Measurements from ENCODE around the gene FRG2C.
"Not testable (repeated sequence)": the region's sequence is repeated elsewhere in the genome, so short reads cannot be mapped to it uniquely, and the experiment has no call there.

Gene FRG2C

DNA sequence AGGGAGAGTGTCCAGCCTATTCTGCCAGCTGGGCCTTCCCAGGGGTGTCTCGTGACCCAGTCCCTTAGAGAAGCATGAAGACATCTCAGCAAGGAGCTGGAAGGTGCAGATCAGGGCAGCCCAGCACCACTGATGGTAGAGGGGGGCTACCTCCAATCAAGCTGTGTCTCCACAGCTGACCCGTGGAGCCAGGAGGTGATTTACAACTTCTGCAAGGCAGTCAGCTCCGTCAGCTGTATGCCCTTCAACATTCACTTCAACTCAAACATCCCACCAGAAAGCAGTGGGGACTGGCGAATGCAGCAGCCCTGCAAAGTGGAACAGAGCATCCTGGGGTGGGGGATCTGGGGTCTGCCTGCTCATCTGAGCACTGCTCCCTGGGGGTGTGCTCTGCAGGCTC, 32.6 kb upstream of the FRG2C start:
- H3K9me3 ChIP-seq (ENCODE audit: insufficient read depth, low read depth, low read length) = no peaks in the 10 kb centered on the region
- no peak overlapping the region for H3K9ac ChIP-seq (ENCODE audit: low read depth, low read length, poor library complexity, severe bottlenecking)
- H3K79me2 ChIP-seq (ENCODE audit: insufficient read depth, low read length) = no peaks in the 10 kb centered on the region
- no peak overlapping the region for H2AFZ ChIP-seq (ENCODE audit: low read length)
- no peaks in the 10 kb centered on the region for H3K27me3 ChIP-seq (ENCODE audit: insufficient read depth, low read length, poor library complexity, severe bottlenecking)
- H3K4me1 ChIP-seq (ENCODE audit: insufficient read depth, low read length, poor library complexity, severe bottlenecking) = no peaks in the 10 kb centered on the region
- H3K9me2 ChIP-seq (replicated peaks; ENCODE audit: low read depth, low read length) = no peaks in the 10 kb centered on the region
- no peak overlapping the region for H3K4me2 ChIP-seq (ENCODE audit: low read depth, low read length, poor library complexity, severe bottlenecking)
- TF ChIP-seq, protein P1, sequence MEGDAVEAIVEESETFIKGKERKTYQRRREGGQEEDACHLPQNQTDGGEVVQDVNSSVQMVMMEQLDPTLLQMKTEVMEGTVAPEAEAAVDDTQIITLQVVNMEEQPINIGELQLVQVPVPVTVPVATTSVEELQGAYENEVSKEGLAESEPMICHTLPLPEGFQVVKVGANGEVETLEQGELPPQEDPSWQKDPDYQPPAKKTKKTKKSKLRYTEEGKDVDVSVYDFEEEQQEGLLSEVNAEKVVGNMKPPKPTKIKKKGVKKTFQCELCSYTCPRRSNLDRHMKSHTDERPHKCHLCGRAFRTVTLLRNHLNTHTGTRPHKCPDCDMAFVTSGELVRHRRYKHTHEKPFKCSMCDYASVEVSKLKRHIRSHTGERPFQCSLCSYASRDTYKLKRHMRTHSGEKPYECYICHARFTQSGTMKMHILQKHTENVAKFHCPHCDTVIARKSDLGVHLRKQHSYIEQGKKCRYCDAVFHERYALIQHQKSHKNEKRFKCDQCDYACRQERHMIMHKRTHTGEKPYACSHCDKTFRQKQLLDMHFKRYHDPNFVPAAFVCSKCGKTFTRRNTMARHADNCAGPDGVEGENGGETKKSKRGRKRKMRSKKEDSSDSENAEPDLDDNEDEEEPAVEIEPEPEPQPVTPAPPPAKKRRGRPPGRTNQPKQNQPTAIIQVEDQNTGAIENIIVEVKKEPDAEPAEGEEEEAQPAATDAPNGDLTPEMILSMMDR (conservative IDR thresholded peaks at IDR 0.05; ENCODE audit: low read length) = no peak
- TF ChIP-seq EZH2phosphoT487 (IDR thresholded peaks at IDR 0.05; ENCODE audit: borderline replicate concordance) = no peak
- H4K20me1 ChIP-seq (ENCODE audit: insufficient read depth, low read length, poor library complexity, severe bottlenecking) = no peaks in the 10 kb centered on the region
- H3K36me3 ChIP-seq (ENCODE audit: insufficient read depth, low read length) = no peaks in the 10 kb centered on the region
- no peak overlapping the region for H3K4me3 ChIP-seq (ENCODE audit: low read length, poor library complexity, severe bottlenecking)
- H3F3A ChIP-seq (ENCODE audit: low read depth) = no peaks in the 10 kb centered on the region

DNA sequence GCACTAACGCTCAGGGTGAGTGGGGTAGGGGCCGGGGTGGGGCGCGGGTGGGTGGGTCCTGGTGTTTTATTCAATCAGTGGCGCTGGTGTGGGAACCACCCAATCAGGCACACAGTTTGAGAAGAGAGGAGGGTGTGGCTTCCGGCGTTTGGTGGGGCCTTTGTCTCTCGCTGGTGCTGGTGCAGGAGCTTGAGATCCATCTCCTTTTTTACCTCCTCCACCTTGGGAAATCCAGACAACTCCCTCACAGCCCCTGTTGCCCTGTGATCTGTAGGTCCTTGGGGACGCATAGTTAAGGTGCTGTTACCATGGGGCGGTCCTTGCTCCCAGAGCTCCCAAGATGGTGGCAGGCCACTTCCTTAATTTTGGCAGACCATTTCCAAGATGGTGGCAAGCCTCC, 25.2 kb upstream of the FRG2C start:
- not testable (repeated sequence) for H3K36me3 ChIP-seq (ENCODE audit: insufficient read depth, low read length); H3K4me2 ChIP-seq (ENCODE audit: low read depth, low read length, poor library complexity, severe bottlenecking); H3K9me3 ChIP-seq (ENCODE audit: insufficient read depth, low read depth, low read length); H3K4me3 ChIP-seq (ENCODE audit: low read length, poor library complexity, severe bottlenecking); H3K9ac ChIP-seq (ENCODE audit: low read depth, low read length, poor library complexity, severe bottlenecking); H4K20me1 ChIP-seq (ENCODE audit: insufficient read depth, low read length, poor library complexity, severe bottlenecking); H3K4me1 ChIP-seq (ENCODE audit: insufficient read depth, low read length, poor library complexity, severe bottlenecking); H3K79me2 ChIP-seq (ENCODE audit: insufficient read depth, low read length); H3K27me3 ChIP-seq (ENCODE audit: insufficient read depth, low read length, poor library complexity, severe bottlenecking); H2AFZ ChIP-seq (ENCODE audit: low read length); H3F3A ChIP-seq (ENCODE audit: low read depth); H3K9me2 ChIP-seq (replicated peaks; ENCODE audit: low read depth, low read length)

DNA sequence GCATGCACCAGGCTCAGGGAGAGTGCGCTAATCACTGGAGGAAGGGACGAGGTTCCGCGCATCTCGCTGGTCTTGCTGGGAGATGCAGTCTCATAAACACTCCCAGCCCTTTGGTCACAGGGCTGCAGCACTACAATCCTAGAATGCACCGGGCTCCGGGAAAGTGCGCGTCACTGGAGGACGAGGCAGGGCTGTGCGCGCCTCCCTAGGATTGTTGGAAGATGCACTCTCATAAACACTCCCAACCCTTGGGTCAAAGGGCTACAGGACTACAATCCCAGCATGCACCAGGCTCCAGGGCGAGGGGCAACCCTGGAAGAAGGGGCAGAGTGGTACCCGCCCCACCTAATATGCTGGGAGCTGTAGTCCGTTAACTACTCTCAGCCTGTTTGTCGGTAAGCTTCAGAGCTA, 23.0 kb upstream of the FRG2C start:
- H3K4me1 ChIP-seq (ENCODE audit: insufficient read depth, low read length, poor library complexity, severe bottlenecking); H2AFZ ChIP-seq (ENCODE audit: low read length); H3K9me3 ChIP-seq (ENCODE audit: insufficient read depth, low read depth, low read length); H3F3A ChIP-seq (ENCODE audit: low read depth); H3K36me3 ChIP-seq (ENCODE audit: insufficient read depth, low read length); H3K9ac ChIP-seq (ENCODE audit: low read depth, low read length, poor library complexity, severe bottlenecking); H4K20me1 ChIP-seq (ENCODE audit: insufficient read depth, low read length, poor library complexity, severe bottlenecking); H3K4me3 ChIP-seq (ENCODE audit: low read length, poor library complexity, severe bottlenecking); H3K27me3 ChIP-seq (ENCODE audit: insufficient read depth, low read length, poor library complexity, severe bottlenecking); H3K4me2 ChIP-seq (ENCODE audit: low read depth, low read length, poor library complexity, severe bottlenecking); H3K9me2 ChIP-seq (replicated peaks; ENCODE audit: low read depth, low read length); H3K79me2 ChIP-seq (ENCODE audit: insufficient read depth, low read length): not testable (repeated sequence)

DNA sequence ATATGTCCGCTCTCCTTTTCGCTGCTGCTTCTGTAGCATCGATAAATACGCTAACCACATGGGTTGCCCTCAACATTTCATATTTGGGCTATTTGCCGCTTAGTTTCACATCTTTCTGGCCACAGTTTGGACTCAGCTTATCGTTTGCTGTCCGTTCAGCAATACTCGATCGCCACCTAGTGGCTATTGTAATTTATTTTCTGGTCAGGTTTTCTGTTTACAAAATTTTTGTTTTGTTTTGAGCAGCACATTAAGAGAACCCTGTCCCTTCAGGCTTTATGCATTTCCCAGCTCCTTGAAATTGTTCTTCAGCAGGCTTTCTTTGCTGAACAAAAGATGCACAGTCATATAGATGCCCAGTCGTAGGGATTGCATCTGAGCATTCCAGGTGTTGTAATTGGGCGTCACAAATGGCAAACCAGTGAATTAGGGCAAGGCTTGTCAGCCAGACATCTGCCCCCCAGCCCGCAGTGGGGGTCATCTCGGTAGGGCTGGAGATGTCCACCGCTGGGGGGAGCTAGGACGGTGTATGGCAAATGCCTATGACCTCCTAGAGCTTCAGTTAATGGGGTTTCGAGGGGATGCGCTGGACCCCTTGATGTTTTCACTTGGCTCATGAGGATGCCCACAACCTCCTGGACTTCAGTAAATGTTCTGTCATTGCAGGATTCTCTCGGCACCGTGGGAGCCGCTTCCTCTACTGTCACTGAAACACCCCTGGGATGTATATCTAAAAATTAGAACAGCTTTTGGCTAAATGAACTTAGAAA, 20.9 kb upstream of the FRG2C start:
- H3K27me3 ChIP-seq (ENCODE audit: insufficient read depth, low read length, poor library complexity, severe bottlenecking); H3K36me3 ChIP-seq (ENCODE audit: insufficient read depth, low read length); H3K79me2 ChIP-seq (ENCODE audit: insufficient read depth, low read length); H3K9me3 ChIP-seq (ENCODE audit: insufficient read depth, low read depth, low read length); H3K9me2 ChIP-seq (replicated peaks; ENCODE audit: low read depth, low read length); H2AFZ ChIP-seq (ENCODE audit: low read length); H3K4me1 ChIP-seq (ENCODE audit: insufficient read depth, low read length, poor library complexity, severe bottlenecking); H3K9ac ChIP-seq (ENCODE audit: low read depth, low read length, poor library complexity, severe bottlenecking); H4K20me1 ChIP-seq (ENCODE audit: insufficient read depth, low read length, poor library complexity, severe bottlenecking); H3K4me3 ChIP-seq (ENCODE audit: low read length, poor library complexity, severe bottlenecking); H3F3A ChIP-seq (ENCODE audit: low read depth); H3K4me2 ChIP-seq (ENCODE audit: low read depth, low read length, poor library complexity, severe bottlenecking): not testable (repeated sequence)
- TF ChIP-seq, protein P1 (conservative IDR thresholded peaks at IDR 0.05; ENCODE audit: low read length) = peak; percentile 60

DNA sequence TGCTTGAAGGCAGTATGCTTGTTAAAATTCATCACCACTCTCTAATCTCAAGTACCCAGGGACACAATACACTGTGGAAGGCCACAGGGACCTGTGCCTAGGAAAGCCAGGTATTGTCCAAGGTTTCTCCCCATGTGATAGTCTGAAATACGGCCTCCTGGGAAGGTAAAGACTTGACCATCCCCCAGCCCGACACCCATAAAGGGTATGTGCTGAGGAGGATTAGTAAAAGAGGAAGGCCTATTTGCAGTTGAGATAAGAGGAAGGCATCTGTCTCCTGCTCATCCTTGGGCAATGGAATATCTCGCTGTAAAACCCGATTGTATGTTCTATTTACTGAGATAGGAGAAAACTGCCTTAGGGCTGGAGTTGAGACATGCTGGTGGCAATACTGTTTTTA, 18.6 kb upstream of the FRG2C start:
- H3K9me3 ChIP-seq (ENCODE audit: insufficient read depth, low read depth, low read length); H2AFZ ChIP-seq (ENCODE audit: low read length); H3K79me2 ChIP-seq (ENCODE audit: insufficient read depth, low read length); H3K4me3 ChIP-seq (ENCODE audit: low read length, poor library complexity, severe bottlenecking); H3K36me3 ChIP-seq (ENCODE audit: insufficient read depth, low read length); H3F3A ChIP-seq (ENCODE audit: low read depth); H4K20me1 ChIP-seq (ENCODE audit: insufficient read depth, low read length, poor library complexity, severe bottlenecking); H3K9ac ChIP-seq (ENCODE audit: low read depth, low read length, poor library complexity, severe bottlenecking); H3K4me2 ChIP-seq (ENCODE audit: low read depth, low read length, poor library complexity, severe bottlenecking); H3K4me1 ChIP-seq (ENCODE audit: insufficient read depth, low read length, poor library complexity, severe bottlenecking); H3K27me3 ChIP-seq (ENCODE audit: insufficient read depth, low read length, poor library complexity, severe bottlenecking); H3K9me2 ChIP-seq (replicated peaks; ENCODE audit: low read depth, low read length): not testable (repeated sequence)
